Measurements from ENCODE around the gene CHDH.

- TF ChIP-seq CTCF (IDR thresholded peaks at IDR 0.05) (no peak), EZH2 (IDR thresholded peaks at IDR 0.05; ENCODE audit: borderline replicate concordance, insufficient read depth, low read depth, low read length, poor library complexity, severe bottlenecking) (no peak)
These were observed 36.3 kb downstream of the CHDH start for GRCh38 chr3:53809764-53810400.

Data from B cell (primary cell).